ENCODE measurements around the gene CCNK.

Gene CCNK

DNA sequence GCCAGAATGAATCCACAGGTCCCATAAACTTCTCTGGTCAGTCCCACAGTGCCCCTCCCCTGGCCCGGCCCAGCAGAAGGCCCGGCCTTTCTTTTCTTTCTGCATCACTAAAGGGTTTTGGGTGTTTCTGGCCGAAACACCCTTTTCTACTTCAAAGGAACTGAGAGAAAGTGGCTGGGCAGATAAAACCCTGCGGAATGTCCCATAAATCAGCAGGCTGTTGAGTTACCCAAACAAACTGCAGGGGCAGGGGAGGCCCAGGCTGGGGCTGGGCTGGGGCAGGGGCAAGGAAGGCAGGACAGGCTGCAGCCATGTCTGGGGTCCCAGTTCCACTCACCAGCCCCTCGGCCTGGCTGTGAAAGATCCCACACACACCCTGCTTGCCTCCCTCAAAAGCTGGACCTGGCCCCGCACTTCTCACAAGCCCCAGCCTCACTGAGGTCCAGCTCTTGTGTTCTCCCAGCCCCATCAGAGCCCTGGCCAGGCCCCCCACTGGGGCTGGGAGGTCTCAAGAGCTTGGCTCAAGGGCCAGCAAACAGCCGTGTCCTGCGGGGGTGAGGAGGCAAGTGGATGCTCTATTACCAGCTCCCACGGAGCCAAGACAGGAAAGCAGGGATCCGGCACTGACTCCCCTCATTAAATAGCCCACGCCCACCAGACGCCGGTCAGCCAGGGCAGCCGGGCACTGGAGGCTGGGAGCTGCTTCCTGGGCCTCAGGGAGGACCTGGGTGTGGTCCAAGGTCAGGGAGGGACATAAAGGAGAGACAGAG lies 41.9 kb downstream of the CCNK start:
- H3K27me3 ChIP-seq (ENCODE audit: insufficient read depth, low read length, poor library complexity, severe bottlenecking): no peaks in the 10 kb centered on the region
- no peak overlapping the region for H3K4me2 ChIP-seq (ENCODE audit: low read depth, low read length, poor library complexity, severe bottlenecking)
- H3K9me3 ChIP-seq (ENCODE audit: insufficient read depth, low read depth, low read length): no peaks in the 10 kb centered on the region
- no peak overlapping the region for H3K4me3 ChIP-seq (ENCODE audit: low read length, poor library complexity, severe bottlenecking)
- H3K9ac ChIP-seq (ENCODE audit: low read depth, low read length, poor library complexity, severe bottlenecking): no peak overlapping the region
- H4K20me1 ChIP-seq (ENCODE audit: insufficient read depth, low read length, poor library complexity, severe bottlenecking): peaks cover 8% of the 10 kb centered on the region
- no peaks in the 10 kb centered on the region for H3K4me1 ChIP-seq (ENCODE audit: insufficient read depth, low read length, poor library complexity, severe bottlenecking)
- H3K9me2 ChIP-seq (replicated peaks; ENCODE audit: low read depth, low read length): no peaks in the 10 kb centered on the region
- H3K36me3 ChIP-seq (ENCODE audit: insufficient read depth, low read length): no peaks in the 10 kb centered on the region
- no peak overlapping the region for H2AFZ ChIP-seq (ENCODE audit: low read length)
- TF ChIP-seq, protein P1, sequence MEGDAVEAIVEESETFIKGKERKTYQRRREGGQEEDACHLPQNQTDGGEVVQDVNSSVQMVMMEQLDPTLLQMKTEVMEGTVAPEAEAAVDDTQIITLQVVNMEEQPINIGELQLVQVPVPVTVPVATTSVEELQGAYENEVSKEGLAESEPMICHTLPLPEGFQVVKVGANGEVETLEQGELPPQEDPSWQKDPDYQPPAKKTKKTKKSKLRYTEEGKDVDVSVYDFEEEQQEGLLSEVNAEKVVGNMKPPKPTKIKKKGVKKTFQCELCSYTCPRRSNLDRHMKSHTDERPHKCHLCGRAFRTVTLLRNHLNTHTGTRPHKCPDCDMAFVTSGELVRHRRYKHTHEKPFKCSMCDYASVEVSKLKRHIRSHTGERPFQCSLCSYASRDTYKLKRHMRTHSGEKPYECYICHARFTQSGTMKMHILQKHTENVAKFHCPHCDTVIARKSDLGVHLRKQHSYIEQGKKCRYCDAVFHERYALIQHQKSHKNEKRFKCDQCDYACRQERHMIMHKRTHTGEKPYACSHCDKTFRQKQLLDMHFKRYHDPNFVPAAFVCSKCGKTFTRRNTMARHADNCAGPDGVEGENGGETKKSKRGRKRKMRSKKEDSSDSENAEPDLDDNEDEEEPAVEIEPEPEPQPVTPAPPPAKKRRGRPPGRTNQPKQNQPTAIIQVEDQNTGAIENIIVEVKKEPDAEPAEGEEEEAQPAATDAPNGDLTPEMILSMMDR (conservative IDR thresholded peaks at IDR 0.05; ENCODE audit: low read length): no peak
- no peak for TF ChIP-seq EZH2phosphoT487 (IDR thresholded peaks at IDR 0.05; ENCODE audit: borderline replicate concordance)
- no peaks in the 10 kb centered on the region for H3F3A ChIP-seq (ENCODE audit: low read depth)
- no peaks in the 10 kb centered on the region for H3K79me2 ChIP-seq (ENCODE audit: insufficient read depth, low read length)

DNA sequence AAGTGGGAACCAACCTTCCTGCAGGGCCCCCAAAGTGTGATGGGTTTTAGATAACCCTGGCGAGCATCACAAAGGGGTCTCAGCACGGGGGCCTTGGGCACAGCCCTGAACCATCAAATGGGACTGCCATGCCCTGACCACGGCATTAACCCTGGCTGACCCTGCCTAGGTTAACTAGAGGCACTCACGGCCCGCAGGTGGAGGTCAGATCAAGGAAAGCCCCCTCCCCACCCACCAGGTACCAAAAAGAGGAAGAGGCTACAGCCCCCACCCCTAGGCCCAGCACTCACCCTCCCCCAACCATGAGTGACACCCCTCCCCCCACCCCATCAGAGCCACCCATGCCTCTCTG lies 42.5 kb downstream of the CCNK start:
- H3K4me1 ChIP-seq (ENCODE audit: insufficient read depth, low read length, poor library complexity, severe bottlenecking): no peaks in the 10 kb centered on the region
- H3K4me2 ChIP-seq (ENCODE audit: low read depth, low read length, poor library complexity, severe bottlenecking): no peak overlapping the region

DNA sequence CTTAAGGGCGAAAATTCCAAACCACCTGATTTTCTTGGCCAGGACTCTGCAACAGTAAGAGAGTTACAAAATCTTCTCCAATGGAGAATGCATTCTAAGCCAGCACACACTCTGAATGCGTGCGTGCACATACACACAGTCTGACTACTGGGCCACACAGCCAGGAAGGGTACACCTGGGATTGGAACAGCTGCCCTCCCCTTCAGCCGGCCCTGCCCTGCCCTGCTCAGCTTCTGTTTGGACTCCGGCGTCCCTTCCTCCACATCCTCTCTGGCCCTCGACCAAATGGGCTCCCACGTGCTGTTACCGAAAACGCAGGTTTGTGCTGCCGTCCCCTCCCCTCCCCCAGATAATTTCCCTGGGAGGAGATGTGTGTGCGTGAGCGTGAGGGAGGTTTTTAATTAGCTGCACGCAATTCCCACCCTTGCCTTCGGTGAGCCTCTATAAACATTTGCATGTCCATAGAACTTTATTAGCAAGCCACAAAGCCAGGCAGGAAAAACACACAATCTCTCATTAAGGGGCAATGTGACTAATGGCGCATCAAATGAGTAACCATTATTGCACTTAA lies 43.0 kb downstream of the CCNK start:
- H3K36me3 ChIP-seq (ENCODE audit: insufficient read depth, low read length): no peaks in the 10 kb centered on the region
- H3F3A ChIP-seq (ENCODE audit: low read depth): no peaks in the 10 kb centered on the region
- H3K4me1 ChIP-seq (ENCODE audit: insufficient read depth, low read length, poor library complexity, severe bottlenecking): no peaks in the 10 kb centered on the region
- H3K4me3 ChIP-seq (ENCODE audit: low read length, poor library complexity, severe bottlenecking): no peak overlapping the region
- no peaks in the 10 kb centered on the region for H3K9me2 ChIP-seq (replicated peaks; ENCODE audit: low read depth, low read length)
- no peaks in the 10 kb centered on the region for H3K79me2 ChIP-seq (ENCODE audit: insufficient read depth, low read length)
- H3K9me3 ChIP-seq (ENCODE audit: insufficient read depth, low read depth, low read length): no peaks in the 10 kb centered on the region
- H3K9ac ChIP-seq (ENCODE audit: low read depth, low read length, poor library complexity, severe bottlenecking): no peak overlapping the region
- H3K4me2 ChIP-seq (ENCODE audit: low read depth, low read length, poor library complexity, severe bottlenecking): no peak overlapping the region
- H3K27me3 ChIP-seq (ENCODE audit: insufficient read depth, low read length, poor library complexity, severe bottlenecking): no peaks in the 10 kb centered on the region
- TF ChIP-seq EZH2phosphoT487 (IDR thresholded peaks at IDR 0.05; ENCODE audit: borderline replicate concordance): no peak
- TF ChIP-seq, protein P1 (conservative IDR thresholded peaks at IDR 0.05; ENCODE audit: low read length): no peak
- H2AFZ ChIP-seq (ENCODE audit: low read length): no peak overlapping the region
- H4K20me1 ChIP-seq (ENCODE audit: insufficient read depth, low read length, poor library complexity, severe bottlenecking): no peaks in the 10 kb centered on the region

More for the DNA sequence above, 42.5 kb downstream of the CCNK start:
- Histone ChIP-seq H3K9me3 (ENCODE audit: insufficient read depth, low read depth, low read length) (no peaks in the 10 kb centered on the region), H3K9ac (ENCODE audit: low read depth, low read length, poor library complexity, severe bottlenecking) (no peak overlapping the region), H3K27me3 (ENCODE audit: insufficient read depth, low read length, poor library complexity, severe bottlenecking) (no peaks in the 10 kb centered on the region), H4K20me1 (ENCODE audit: insufficient read depth, low read length, poor library complexity, severe bottlenecking) (peaks cover 3% of the 10 kb centered on the region), H2AFZ (ENCODE audit: low read length) (no peak overlapping the region), H3K36me3 (ENCODE audit: insufficient read depth, low read length) (no peaks in the 10 kb centered on the region), H3F3A (ENCODE audit: low read depth) (no peaks in the 10 kb centered on the region), H3K4me3 (ENCODE audit: low read length, poor library complexity, severe bottlenecking) (no peak overlapping the region), H3K9me2 (replicated peaks; ENCODE audit: low read depth, low read length) (no peaks in the 10 kb centered on the region), H3K79me2 (ENCODE audit: insufficient read depth, low read length) (no peaks in the 10 kb centered on the region)
- TF ChIP-seq EZH2phosphoT487 (IDR thresholded peaks at IDR 0.05; ENCODE audit: borderline replicate concordance): no peak
- TF ChIP-seq, protein P1 (conservative IDR thresholded peaks at IDR 0.05; ENCODE audit: low read length): no peak

Measured in Loucy (cell line).